GM23338 (cell line): ENCODE measurements around the gene ATP5PO. TPM values are rescaled to one million over a fixed set of nuclear protein-coding genes. Genes with fewer than 3 reads are reported as not detected.

Experiments
- ATAC-seq: fragments of 200-7000 bp; cut with Tn5 transposase; 3 replicates; pipeline ENCODE4 v1.9.1; 2020
- DNase-seq: peaks from one replicate; pipeline ENCODE4 v3.0.0-alpha.2; 2015; ENCODE audit warnings: low spot score
- H2AFZ ChIP-seq: fragments of 200-600 bp; sonication (generic); 2 replicates; pipeline ENCODE4 v1.8.0; 2016; ENCODE audit warnings: antibody characterized with exemption, mild to moderate bottlenecking, moderate library complexity
- H3F3A ChIP-seq: fragments of 200-600 bp; sonication (generic); replicated peaks from 2 replicates; pipeline ENCODE4 v1.8.0; 2017; ENCODE audit warnings: antibody characterized with exemption, mixed run types, low read depth
- H3K27ac ChIP-seq: fragments of 200-600 bp; sonication (generic); 2 replicates; pipeline ENCODE4 v1.6.1; 2016; ENCODE audit warnings: low read depth
- H3K27me3 ChIP-seq: fragments of 200-600 bp; sonication (generic); 2 replicates; pipeline ENCODE4 v1.8.0; 2016; ENCODE audit warnings: mild to moderate bottlenecking, mixed run types, moderate library complexity; ENCODE audit not compliant: insufficient read depth
- H3K36me3 ChIP-seq: fragments of 200-600 bp; sonication (generic); 2 replicates; pipeline ENCODE4 v1.8.0; 2016; ENCODE audit warnings: mild to moderate bottlenecking; ENCODE audit not compliant: insufficient read depth
- H3K4me1 ChIP-seq: fragments of 200-600 bp; sonication (generic); 2 replicates; pipeline ENCODE4 v1.8.0; 2016; ENCODE audit warnings: mild to moderate bottlenecking, moderate library complexity; ENCODE audit not compliant: insufficient read depth
- H3K4me2 ChIP-seq: fragments of 200-600 bp; sonication (generic); 2 replicates; pipeline ENCODE4 v1.7.1; 2017; ENCODE audit warnings: mixed run types
- H3K4me3 ChIP-seq: fragments of 200-600 bp; sonication (generic); 2 replicates; pipeline ENCODE4 v1.6.1; 2016; ENCODE audit warnings: mixed run types
- H3K79me2 ChIP-seq: fragments of 200-600 bp; sonication (generic); replicated peaks from 2 replicates; pipeline ENCODE4 v1.8.0; 2017; ENCODE audit warnings: mild to moderate bottlenecking; ENCODE audit not compliant: insufficient read depth
- H3K9me2 ChIP-seq: fragments of 200-600 bp; sonication (generic); 2 replicates; pipeline ENCODE4 v1.8.0; 2017; ENCODE audit not compliant: insufficient read depth
- H4K20me1 ChIP-seq: fragments of 200-600 bp; sonication (generic); replicated peaks from 2 replicates; pipeline ENCODE4 v1.8.0; 2017; ENCODE audit warnings: mild to moderate bottlenecking; ENCODE audit not compliant: insufficient read depth
- H3K27ac Mint-ChIP-seq: 2 replicates; pipeline ENCODE4 v1.8.0; 2020; ENCODE audit warnings: inconsistent platforms, mild to moderate bottlenecking, moderate library complexity, mixed read lengths
- H3K27me3 Mint-ChIP-seq: 3 replicates; pipeline ENCODE4 v1.8.0; 2022; ENCODE audit warnings: low read depth, mild to moderate bottlenecking, moderate library complexity, mixed read lengths, inconsistent platforms; ENCODE audit not compliant: insufficient read depth, poor library complexity
- H3K36me3 Mint-ChIP-seq: 3 replicates; pipeline ENCODE4 v1.8.0; 2021; ENCODE audit warnings: low read depth, mild to moderate bottlenecking, inconsistent platforms, moderate library complexity, mixed read lengths
- H3K4me1 Mint-ChIP-seq: 3 replicates; pipeline ENCODE4 v1.8.0; 2020; ENCODE audit warnings: mild to moderate bottlenecking, inconsistent platforms, mixed read lengths
- H3K4me3 Mint-ChIP-seq: 3 replicates; pipeline ENCODE4 v1.8.0; 2021; ENCODE audit warnings: moderate library complexity, mild to moderate bottlenecking, inconsistent platforms, mixed read lengths
- H3K9me3 Mint-ChIP-seq: 3 replicates; pipeline ENCODE4 v1.8.0; 2020; ENCODE audit warnings: moderate library complexity, mild to moderate bottlenecking, inconsistent platforms, mixed read lengths
- CREB1 ChIP-seq: fragments of 250-450 bp; sonication (Bioruptor Pico); IDR thresholded peaks from 2 replicates; pipeline ENCODE4 v1.5.0; 2020; ENCODE audit warnings: low read depth, mild to moderate bottlenecking, moderate library complexity
- CTCF ChIP-seq, 2 experiments: fragments of 200-600 bp in 1 of 2; sonication (generic) in 1 of 2; conservative IDR thresholded peaks; 2 replicates each; pipeline versions ENCODE4 v1.5.1 to v1.6.1; 2016 to 2017; ENCODE audit warnings: antibody characterized with exemption in 2 of 2, low read depth in 2 of 2, mild to moderate bottlenecking in 2 of 2, moderate library complexity in 1 of 2
- JUNB ChIP-seq: IDR thresholded peaks from one replicate; pipeline ENCODE4 v1.6.1; 2016; ENCODE audit warnings: antibody characterized with exemption; ENCODE audit not compliant: unreplicated experiment
- POLR2AphosphoS5 ChIP-seq: IDR thresholded peaks from 2 replicates; pipeline ENCODE4 v1.6.1; 2016; ENCODE audit warnings: antibody characterized with exemption, low read depth
- STAT1 ChIP-seq: IDR thresholded peaks from one replicate; pipeline ENCODE4 v1.6.1; 2016; ENCODE audit warnings: antibody characterized with exemption; ENCODE audit not compliant: unreplicated experiment
- ZNF114 ChIP-seq: fragments of 250-450 bp; sonication (Bioruptor Pico); IDR thresholded peaks from 2 replicates; pipeline ENCODE4 v1.5.0; 2020; ENCODE audit warnings: mild to moderate bottlenecking, moderate library complexity
- ZNF462 ChIP-seq: fragments of 250-450 bp; sonication (Bioruptor Pico); IDR thresholded peaks from 2 replicates; pipeline ENCODE4 v1.5.0; 2020; ENCODE audit warnings: mild to moderate bottlenecking, moderate library complexity
- polyA plus RNA-seq: library from polyadenylated mRNA; unstranded; fragments of >200 nt; fragmentation: Nextera tagmentation; extraction: Ambion mirVana; gene quantifications from 2 replicates; pipeline ENCODE4 v1.2.1, GENCODE V29; 2016
- total RNA-seq: library from RNA; depleted of rRNA; stranded (reverse); fragments of >200 nt; shearing (Covaris generic); gene quantifications from 2 replicates; pipeline ENCODE4 v1.2.3, GENCODE V29; 2014

ATP5PO gene
- total and polyA plus RNA-seq, 2 experiments from 2014 or later = 244 to 522 TPM

- TF ChIP-seq ZNF462 (CRISPR knock-in tag) (no peak), POLR2AphosphoS5 (no peak), STAT1 (no peak), ZNF114 (CRISPR knock-in tag) (no peak), CREB1 (no peak), JUNB (no peak)
Measured at GRCh38 chr21:33950431-33951079, 35.0 kb upstream of the ATP5PO start (continued).

GRCh38 chr21:33949516-33950430 lies 34.2 kb upstream of the ATP5PO start:
- no peak overlapping the region for H3K27ac Mint-ChIP-seq
- H3K9me2 ChIP-seq = no peaks in the 10 kb centered on the region
- no peak for DNase-seq
- no peak for TF ChIP-seq CTCF (conservative IDR thresholded peaks at IDR 0.05; ENCODE audit: low read depth in 2 of 2)

More at GRCh38 chr21:33949516-33950430, 34.2 kb upstream of the ATP5PO start:
- peaks cover 13% of the 10 kb centered on the region for H3K27me3 Mint-ChIP-seq
- H3K27me3 ChIP-seq = no peaks in the 10 kb centered on the region
- H3K4me3 Mint-ChIP-seq = no peak overlapping the region; the same call in 2 of the 3 replicates
- H3K4me2 ChIP-seq = no peak overlapping the region
- no peak overlapping the region for H3K27ac ChIP-seq
- H3K36me3 Mint-ChIP-seq = peaks cover 4% of the 10 kb centered on the region; the same call in 2 of the 3 replicates
- H3K79me2 ChIP-seq = no peaks in the 10 kb centered on the region
- H3K36me3 ChIP-seq = no peaks in the 10 kb centered on the region; the same call in 1 of the 2 replicates
- H3K4me1 Mint-ChIP-seq = peaks cover 31% of the 10 kb centered on the region
- H3F3A ChIP-seq = peaks cover 3% of the 10 kb centered on the region; the same call in 1 of the 2 replicates
- H2AFZ ChIP-seq = no peak overlapping the region; the same call in 1 of the 2 replicates
- H3K4me3 ChIP-seq = no peak overlapping the region
- peaks cover 26% of the 10 kb centered on the region for H3K4me1 ChIP-seq
- no peaks in the 10 kb centered on the region for H4K20me1 ChIP-seq
- peaks cover 4% of the 10 kb centered on the region; the same call in 2 of the 3 replicates for H3K9me3 Mint-ChIP-seq
- ATAC-seq = no peak
